GM18505 (cell line): ENCODE results near the gene TSNAXIP1.
"Not testable (repeated sequence)": the region's sequence is repeated elsewhere in the genome, so short reads cannot be mapped to it uniquely, and the experiment has no call there.

Experiments used
- ATAC-seq: cut with Tn5 transposase; IDR thresholded peaks from one replicate; pipeline ENCODE4 v1.9.1; 2021; ENCODE audit not compliant: unreplicated experiment
- POLR2A ChIP-seq: IDR thresholded peaks from 4 replicates; pipeline ENCODE4 v1.6.1; 2011; ENCODE audit warnings: borderline replicate concordance; ENCODE audit not compliant: insufficient read depth, insufficient read length; ENCODE audit errors: extremely low read depth

Gene TSNAXIP1

GRCh38 chr16:67846320-67847063, 39.8 kb downstream of the TSNAXIP1 start, which contains the start of gene NUTF2:
NUTF2 (plus strand) TSS chr16:67846933; CDS start chr16:67865131, 18,198 bp downstream.
- TF ChIP-seq POLR2A, result peak; percentile 76

GRCh38 chr16:67847064-67847861, 40.6 kb downstream of the TSNAXIP1 start, which contains the start of gene CENPT:
CENPT (minus strand) TSS chr16:67847693; CDS start chr16:67833859, 13,834 bp downstream.
- TF ChIP-seq POLR2A, result no peak
- ATAC-seq, result peak; percentile 44

More at GRCh38 chr16:67846320-67847063, 39.8 kb downstream of the TSNAXIP1 start, which contains the start of gene NUTF2:
- peak; percentile 59 for ATAC-seq

GRCh38 chr16:67848118-67848517, 41.4 kb downstream of the TSNAXIP1 start:
- no peak for TF ChIP-seq POLR2A
- no peak for ATAC-seq

- no peak for TF ChIP-seq POLR2A
- ATAC-seq, result no peak
Measured at GRCh38 chr16:67853670-67854069, 47.0 kb downstream of the TSNAXIP1 start.

- ATAC-seq, result no peak
- TF ChIP-seq POLR2A, result no peak
Measured at GRCh38 chr16:67855789-67856188, 49.1 kb downstream of the TSNAXIP1 start.

GRCh38 chr16:67856927-67857546, 50.3 kb downstream of the TSNAXIP1 start:
- ATAC-seq, result no peak
- no peak for TF ChIP-seq POLR2A

GRCh38 chr16:67857547-67858233, 51.0 kb downstream of the TSNAXIP1 start:
- no peak for TF ChIP-seq POLR2A
- ATAC-seq, result no peak

GRCh38 chr16:67858500-67858899, 51.8 kb downstream of the TSNAXIP1 start:
- no peak for TF ChIP-seq POLR2A
- ATAC-seq, result no peak

- no peak for TF ChIP-seq POLR2A
- ATAC-seq, result no peak
Measured at GRCh38 chr16:67860589-67861398, 54.1 kb downstream of the TSNAXIP1 start.

- no peak for ATAC-seq
- TF ChIP-seq POLR2A, result no peak
Measured at GRCh38 chr16:67861877-67862276, 55.2 kb downstream of the TSNAXIP1 start.

- no peak for TF ChIP-seq POLR2A
- ATAC-seq, result no peak
Measured at GRCh38 chr16:67862623-67863583, 56.2 kb downstream of the TSNAXIP1 start.

GRCh38 chr16:67864044-67864443, 57.4 kb downstream of the TSNAXIP1 start:
- not testable (repeated sequence) for ATAC-seq
